ENCODE measurements around the gene CCNL2.

DNA sequence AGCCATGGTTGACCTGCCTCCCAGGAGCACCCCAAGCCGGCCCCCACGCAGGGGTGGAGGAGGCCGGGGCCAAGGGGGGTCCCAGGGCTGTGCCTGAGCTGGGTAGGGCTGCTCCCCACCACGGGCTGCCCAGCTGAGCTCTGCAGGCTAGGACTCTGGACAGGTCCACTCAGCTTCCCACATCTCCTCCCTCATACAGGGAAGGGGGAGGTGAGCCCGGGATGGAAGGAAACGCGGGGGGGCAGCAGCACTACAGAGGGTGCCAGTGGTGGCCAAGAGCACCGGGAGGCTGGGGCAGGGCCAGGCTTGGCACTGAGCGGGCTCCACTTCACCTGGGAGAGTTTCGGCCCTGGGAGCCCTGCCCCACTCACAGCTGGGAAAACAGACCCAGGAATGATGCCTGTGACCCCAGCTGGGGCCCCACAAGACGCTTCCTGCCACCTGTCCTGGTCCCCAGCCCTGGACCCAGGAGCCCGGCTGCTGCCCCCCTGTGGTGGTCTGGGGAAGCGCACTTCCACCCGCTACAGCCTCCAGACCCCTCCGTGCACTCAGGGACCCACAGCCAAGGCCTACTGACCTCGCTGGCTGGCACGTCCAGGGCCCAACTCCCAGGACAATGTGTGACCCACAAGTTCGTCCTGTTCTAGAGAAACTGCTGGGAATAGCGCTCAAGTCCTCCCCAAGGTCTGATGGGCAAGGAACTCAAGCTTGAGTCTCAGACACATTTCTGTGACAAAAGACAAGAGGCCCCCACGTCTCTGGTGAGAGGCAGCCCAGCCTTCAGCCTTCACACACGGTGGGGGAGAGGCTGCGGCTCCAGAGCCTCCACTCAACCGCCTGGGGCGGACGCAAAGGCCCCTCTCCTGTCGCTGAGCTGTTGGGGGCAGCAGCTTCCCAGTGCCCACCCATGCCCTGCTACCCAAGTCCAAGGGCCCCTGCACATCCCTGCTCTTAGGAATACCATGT, 27.1 kb downstream of the CCNL2 start:
- TF ChIP-seq, protein P1, sequence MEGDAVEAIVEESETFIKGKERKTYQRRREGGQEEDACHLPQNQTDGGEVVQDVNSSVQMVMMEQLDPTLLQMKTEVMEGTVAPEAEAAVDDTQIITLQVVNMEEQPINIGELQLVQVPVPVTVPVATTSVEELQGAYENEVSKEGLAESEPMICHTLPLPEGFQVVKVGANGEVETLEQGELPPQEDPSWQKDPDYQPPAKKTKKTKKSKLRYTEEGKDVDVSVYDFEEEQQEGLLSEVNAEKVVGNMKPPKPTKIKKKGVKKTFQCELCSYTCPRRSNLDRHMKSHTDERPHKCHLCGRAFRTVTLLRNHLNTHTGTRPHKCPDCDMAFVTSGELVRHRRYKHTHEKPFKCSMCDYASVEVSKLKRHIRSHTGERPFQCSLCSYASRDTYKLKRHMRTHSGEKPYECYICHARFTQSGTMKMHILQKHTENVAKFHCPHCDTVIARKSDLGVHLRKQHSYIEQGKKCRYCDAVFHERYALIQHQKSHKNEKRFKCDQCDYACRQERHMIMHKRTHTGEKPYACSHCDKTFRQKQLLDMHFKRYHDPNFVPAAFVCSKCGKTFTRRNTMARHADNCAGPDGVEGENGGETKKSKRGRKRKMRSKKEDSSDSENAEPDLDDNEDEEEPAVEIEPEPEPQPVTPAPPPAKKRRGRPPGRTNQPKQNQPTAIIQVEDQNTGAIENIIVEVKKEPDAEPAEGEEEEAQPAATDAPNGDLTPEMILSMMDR (conservative IDR thresholded peaks at IDR 0.05 in 1 of 2, IDR thresholded peaks at IDR 0.05 in 1 of 2; ENCODE audit: low read depth in 1 of 2, low read length in 2 of 2) = peak; percentile 82 to 84
- no peak for TF ChIP-seq EZH2 (IDR thresholded peaks at IDR 0.05; ENCODE audit: low read length, missing control alignments)

Data from fibroblast of lung (primary cell).